ENCODE results near the gene SBF2.

DNA sequence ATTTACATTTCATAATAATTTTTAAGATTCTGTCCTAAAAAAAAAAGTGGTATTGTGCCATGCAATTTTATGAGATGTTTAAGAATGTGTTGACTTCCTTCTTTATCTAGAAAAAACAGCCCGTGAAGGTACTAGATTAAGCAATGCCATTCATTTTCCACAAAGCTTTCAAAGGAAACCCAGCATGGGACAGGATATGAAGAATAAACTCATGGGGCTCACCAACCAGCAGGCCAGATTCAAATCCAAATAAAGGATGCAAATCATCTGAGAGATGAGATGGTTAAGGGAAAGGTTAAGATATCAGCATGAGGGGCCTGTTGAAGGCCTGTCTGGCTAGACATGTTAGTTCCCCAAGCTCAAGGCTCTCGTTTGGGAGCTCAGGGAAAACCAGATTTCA is 431.0 kb downstream of the SBF2 start:
- TF ChIP-seq, protein P1, sequence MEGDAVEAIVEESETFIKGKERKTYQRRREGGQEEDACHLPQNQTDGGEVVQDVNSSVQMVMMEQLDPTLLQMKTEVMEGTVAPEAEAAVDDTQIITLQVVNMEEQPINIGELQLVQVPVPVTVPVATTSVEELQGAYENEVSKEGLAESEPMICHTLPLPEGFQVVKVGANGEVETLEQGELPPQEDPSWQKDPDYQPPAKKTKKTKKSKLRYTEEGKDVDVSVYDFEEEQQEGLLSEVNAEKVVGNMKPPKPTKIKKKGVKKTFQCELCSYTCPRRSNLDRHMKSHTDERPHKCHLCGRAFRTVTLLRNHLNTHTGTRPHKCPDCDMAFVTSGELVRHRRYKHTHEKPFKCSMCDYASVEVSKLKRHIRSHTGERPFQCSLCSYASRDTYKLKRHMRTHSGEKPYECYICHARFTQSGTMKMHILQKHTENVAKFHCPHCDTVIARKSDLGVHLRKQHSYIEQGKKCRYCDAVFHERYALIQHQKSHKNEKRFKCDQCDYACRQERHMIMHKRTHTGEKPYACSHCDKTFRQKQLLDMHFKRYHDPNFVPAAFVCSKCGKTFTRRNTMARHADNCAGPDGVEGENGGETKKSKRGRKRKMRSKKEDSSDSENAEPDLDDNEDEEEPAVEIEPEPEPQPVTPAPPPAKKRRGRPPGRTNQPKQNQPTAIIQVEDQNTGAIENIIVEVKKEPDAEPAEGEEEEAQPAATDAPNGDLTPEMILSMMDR (IDR thresholded peaks at IDR 0.05) = no peak
- no peak for TF ChIP-seq POLR2A (IDR thresholded peaks at IDR 0.05)
- TF ChIP-seq EP300 (IDR thresholded peaks at IDR 0.05) = no peak

All from tibial nerve (tissue), 4 donors.